Dermis lymphatic vessel endothelial cell (primary cell): Measurements from ENCODE around the gene SNAPC1. TPM values are rescaled to one million over a fixed set of nuclear protein-coding genes. Genes with fewer than 3 reads are reported as not detected.

ENCODE experiments used
- total RNA-seq: library from RNA; depleted of rRNA; stranded (reverse); fragments of >200 nt; gene quantifications from 2 replicates; pipeline ENCODE4 v1.2.1, GENCODE V29; 2014

Gene SNAPC1, protein sequence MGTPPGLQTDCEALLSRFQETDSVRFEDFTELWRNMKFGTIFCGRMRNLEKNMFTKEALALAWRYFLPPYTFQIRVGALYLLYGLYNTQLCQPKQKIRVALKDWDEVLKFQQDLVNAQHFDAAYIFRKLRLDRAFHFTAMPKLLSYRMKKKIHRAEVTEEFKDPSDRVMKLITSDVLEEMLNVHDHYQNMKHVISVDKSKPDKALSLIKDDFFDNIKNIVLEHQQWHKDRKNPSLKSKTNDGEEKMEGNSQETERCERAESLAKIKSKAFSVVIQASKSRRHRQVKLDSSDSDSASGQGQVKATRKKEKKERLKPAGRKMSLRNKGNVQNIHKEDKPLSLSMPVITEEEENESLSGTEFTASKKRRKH
- 18.5 and 20.5 TPM in 2 replicates for total RNA-seq

DNA sequence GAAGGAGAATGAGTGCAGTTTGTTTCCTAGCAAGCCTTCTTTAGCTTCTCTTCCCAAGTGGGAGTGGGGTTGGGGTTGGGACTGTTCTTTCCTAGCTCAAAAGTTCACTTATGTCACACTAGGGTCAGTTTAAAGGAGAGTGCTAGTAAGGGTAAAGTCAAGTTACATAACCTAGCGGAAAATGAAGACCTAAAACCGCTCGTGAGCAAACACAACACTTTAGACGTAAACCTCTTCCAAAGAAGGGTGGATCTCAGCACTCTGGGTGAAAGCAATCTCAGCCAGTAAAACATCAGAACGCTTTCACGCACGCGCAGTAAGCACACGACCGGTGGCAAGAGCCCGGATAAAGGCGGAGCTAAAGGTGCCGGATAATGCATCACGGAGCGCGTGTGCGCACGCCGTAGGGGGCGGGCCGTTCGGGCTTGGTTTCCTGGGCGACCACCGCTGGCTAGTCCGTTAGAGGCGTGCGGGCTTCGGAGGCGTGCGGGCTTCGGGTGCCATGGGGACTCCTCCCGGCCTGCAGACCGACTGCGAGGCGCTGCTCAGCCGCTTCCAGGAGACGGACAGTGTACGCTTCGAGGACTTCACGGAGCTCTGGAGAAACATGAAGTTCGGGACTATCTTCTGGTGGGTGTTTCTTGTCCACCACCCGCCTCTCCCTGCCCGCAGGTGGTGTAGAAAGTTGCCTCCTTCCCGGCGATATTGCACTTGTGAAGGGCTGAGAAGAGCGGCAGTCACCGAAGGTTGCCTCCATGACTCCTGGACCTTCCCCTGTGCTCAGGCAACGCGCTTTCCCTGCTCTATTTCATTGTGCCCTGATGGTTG lies at the start of gene SNAPC1:
Gene SNAPC1 (plus strand): TSS at position 462 of the 828 bp plus-strand sequence. CDS start 41 bp downstream, at position 503.

DNA sequence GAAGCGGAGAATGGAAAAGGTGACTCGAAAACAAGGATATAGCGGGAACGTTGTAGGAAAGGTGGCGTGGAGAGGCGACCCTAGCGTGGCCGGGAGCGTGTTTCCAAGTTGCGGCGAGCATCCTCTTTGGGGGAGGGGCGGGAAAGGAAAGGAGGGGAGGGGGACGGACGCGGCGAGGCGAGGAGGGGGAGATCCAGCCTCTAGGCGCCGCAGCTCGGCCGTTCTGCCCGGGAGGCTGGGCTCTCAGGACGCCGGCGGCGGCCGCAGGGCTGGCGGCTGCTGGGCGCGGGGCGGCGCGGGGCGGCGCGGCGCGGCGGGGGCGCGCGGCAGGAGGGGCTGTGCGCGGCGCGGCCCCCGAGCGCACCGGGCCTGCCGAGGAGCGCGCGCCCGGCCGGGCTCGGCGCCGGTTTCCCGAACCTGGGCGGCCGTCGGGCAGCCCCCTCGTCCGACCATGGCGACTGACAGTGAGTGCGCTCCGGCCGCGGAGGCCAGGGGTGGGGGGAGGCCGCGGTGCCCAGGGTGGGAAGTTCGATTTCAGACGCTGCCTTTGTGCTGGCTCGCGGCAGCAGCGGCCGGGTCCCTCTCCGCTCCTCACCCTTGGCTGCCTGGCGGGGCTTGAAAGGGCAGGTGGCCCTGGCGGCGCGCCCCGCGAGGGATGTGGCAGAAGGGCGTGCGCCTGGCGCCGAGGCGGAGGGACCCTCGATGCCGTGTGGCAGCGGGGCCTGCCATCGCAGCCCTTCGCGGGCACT lies 50.3 kb downstream of the SNAPC1 start, which contains the start of gene SYT16:
Gene SYT16 (plus strand): TSS at position 357 of the 749 bp plus-strand sequence.

Other genes starting within 250 kb of the SNAPC1 start
- gene HIF1A, start 66.9 kb upstream of the SNAPC1 start, total RNA-seq: 157 and 159 TPM in 2 replicates
- 0.54 and 0.86 TPM in 2 replicates for gene SYT16, start 50.3 kb downstream of the SNAPC1 start, total RNA-seq